PFSK-1 (cell line): ENCODE results near the gene MIS18A.

Experiments
- FOXP2 ChIP-seq: optimal IDR thresholded peaks from 2 replicates; pipeline ENCODE3; 2011; ENCODE audit warnings: borderline replicate concordance, control low read depth, inconsistent platforms; ENCODE audit not compliant: insufficient read depth; ENCODE audit errors: extremely low read length, extremely low read depth
- POLR2AphosphoS5 ChIP-seq: IDR thresholded peaks from 2 replicates; pipeline ENCODE4 v1.6.1; 2012; ENCODE audit warnings: low read depth, mild to moderate bottlenecking, control low read depth, low read length, moderate library complexity
- REST ChIP-seq, 2 experiments: IDR thresholded peaks; 2 replicates each; pipeline versions ENCODE4 v1.6.1 to v1.8.0; 2011 to 2012; ENCODE audit warnings: low read depth in 2 of 2, low read length in 2 of 2, control low read depth in 1 of 2, inconsistent platforms in 1 of 2, mild to moderate bottlenecking in 1 of 2, moderate library complexity in 1 of 2; ENCODE audit not compliant: insufficient read depth in 1 of 2
- SIN3A ChIP-seq: IDR thresholded peaks from 2 replicates; pipeline ENCODE4 v1.6.1; 2012; ENCODE audit warnings: mild to moderate bottlenecking, low read length, moderate library complexity, borderline replicate concordance; ENCODE audit not compliant: insufficient read depth
- TAF1 ChIP-seq: IDR thresholded peaks from 2 replicates; pipeline ENCODE4 v1.6.1; 2012; ENCODE audit warnings: low read length, control low read depth, borderline replicate concordance; ENCODE audit not compliant: insufficient read depth

Gene MIS18A

GRCh38 chr21:32245971-32246370 lies 32.9 kb downstream of the MIS18A start:
- no peak for TF ChIP-seq SIN3A
- TF ChIP-seq TAF1, result no peak
- TF ChIP-seq POLR2AphosphoS5, result no peak
- TF ChIP-seq FOXP2, result no peak
- TF ChIP-seq REST (IDR thresholded peaks at IDR 0.05; ENCODE audit: insufficient read depth in 1 of 2, low read depth in 2 of 2, low read length in 2 of 2), result no peak

- TF ChIP-seq FOXP2 (no peak), TAF1 (no peak), POLR2AphosphoS5 (no peak), REST (IDR thresholded peaks at IDR 0.05; ENCODE audit: insufficient read depth in 1 of 2, low read depth in 2 of 2, low read length in 2 of 2) (no peak), SIN3A (no peak)
Measured at GRCh38 chr21:32240851-32241687, 37.8 kb downstream of the MIS18A start.

- TF ChIP-seq REST (IDR thresholded peaks at IDR 0.05; ENCODE audit: insufficient read depth in 1 of 2, low read depth in 2 of 2, low read length in 2 of 2) (no peak), TAF1 (no peak), POLR2AphosphoS5 (no peak), FOXP2 (no peak), SIN3A (no peak)
Measured at GRCh38 chr21:32239551-32239950, 39.3 kb downstream of the MIS18A start.

GRCh38 chr21:32238063-32238462 lies 40.8 kb downstream of the MIS18A start:
- TF ChIP-seq POLR2AphosphoS5, result no peak
- no peak for TF ChIP-seq SIN3A
- TF ChIP-seq FOXP2, result no peak
- TF ChIP-seq REST (IDR thresholded peaks at IDR 0.05; ENCODE audit: insufficient read depth in 1 of 2, low read depth in 2 of 2, low read length in 2 of 2), result no peak
- TF ChIP-seq TAF1, result no peak
